DND-41 (cell line): ENCODE results near the gene EXOSC7.

Source experiments
- CTCF ChIP-seq: IDR thresholded peaks from 2 replicates; pipeline ENCODE4 v1.5.1; 2012; ENCODE audit warnings: borderline replicate concordance, low read length, moderate library complexity, mild to moderate bottlenecking; ENCODE audit not compliant: poor library complexity, severe bottlenecking; ENCODE audit errors: extremely low read depth
- EZH2 ChIP-seq: IDR thresholded peaks from 3 replicates; pipeline ENCODE4 v1.6.1; 2012; ENCODE audit warnings: borderline replicate concordance, low read depth, mild to moderate bottlenecking, moderate library complexity, low read length, inconsistent platforms; ENCODE audit not compliant: severe bottlenecking

- TF ChIP-seq CTCF (no peak), EZH2 (no peak)
Measured at GRCh38 chr3:44950275-44950734, 25.7 kb upstream of the EXOSC7 start.
